Neural progenitor cell (in vitro differentiated cells): ENCODE data around the gene AUNIP. TPM values are rescaled to one million over a fixed set of nuclear protein-coding genes. Genes with fewer than 3 reads are reported as not detected.

ENCODE experiments used
- DNase-seq: peaks from one replicate; pipeline ENCODE4 v3.0.0-alpha.2; 2016; ENCODE audit warnings: low spot score
- H2AFZ ChIP-seq: fragments of 200-600 bp; sonication (generic); replicated peaks from 2 replicates; pipeline ENCODE4 v1.6.1; 2016; ENCODE audit warnings: antibody characterized with exemption
- H3F3A ChIP-seq: fragments of 200-600 bp; sonication (generic); 2 replicates; pipeline ENCODE4 v1.6.1; 2016; ENCODE audit warnings: antibody characterized with exemption, low read depth
- H3K27ac ChIP-seq: fragments of 200-600 bp; sonication (generic); 2 replicates; pipeline ENCODE4 v1.5.1; 2016; ENCODE audit warnings: mild to moderate bottlenecking
- H3K27me3 ChIP-seq: fragments of 200-600 bp; sonication (generic); 2 replicates; pipeline ENCODE4 v1.6.1; 2016; ENCODE audit warnings: mild to moderate bottlenecking, moderate library complexity
- H3K36me3 ChIP-seq: fragments of 200-600 bp; sonication (generic); 2 replicates; pipeline ENCODE4 v1.5.1; 2016
- H3K4me1 ChIP-seq: fragments of 200-600 bp; sonication (generic); 2 replicates; pipeline ENCODE4 v1.6.1; 2016; ENCODE audit warnings: mixed run types
- H3K4me2 ChIP-seq: fragments of 200-600 bp; sonication (generic); 2 replicates; pipeline ENCODE4 v1.6.1; 2016
- H3K4me3 ChIP-seq: fragments of 200-600 bp; sonication (generic); 2 replicates; pipeline ENCODE4 v1.5.1; 2016
- H3K79me2 ChIP-seq: fragments of 200-600 bp; sonication (generic); 2 replicates; pipeline ENCODE4 v1.6.1; 2016; ENCODE audit warnings: low read depth
- H3K9ac ChIP-seq: fragments of 200-600 bp; sonication (generic); 2 replicates; pipeline ENCODE4 v1.6.1; 2016
- H3K9me3 ChIP-seq: fragments of 200-600 bp; sonication (generic); 2 replicates; pipeline ENCODE4 v1.5.1; 2016; ENCODE audit warnings: low read depth
- H4K20me1 ChIP-seq: fragments of 200-600 bp; sonication (generic); 2 replicates; pipeline ENCODE4 v1.6.1; 2016; ENCODE audit warnings: low read depth
- H3K27ac Mint-ChIP-seq: 3 replicates; pipeline ENCODE4 v1.8.0; 2021; ENCODE audit warnings: mixed read lengths
- H3K27me3 Mint-ChIP-seq: 2 replicates; pipeline ENCODE4 v1.8.0; 2022; ENCODE audit warnings: low read depth, mild to moderate bottlenecking, inconsistent platforms, moderate library complexity, mixed read lengths; ENCODE audit not compliant: insufficient read depth
- H3K36me3 Mint-ChIP-seq: 3 replicates; pipeline ENCODE4 v1.8.0; 2021; ENCODE audit warnings: mixed read lengths
- H3K4me1 Mint-ChIP-seq: 3 replicates; pipeline ENCODE4 v1.8.0; 2021; ENCODE audit warnings: mixed read lengths
- H3K4me3 Mint-ChIP-seq: 3 replicates; pipeline ENCODE4 v1.8.0; 2021; ENCODE audit warnings: mild to moderate bottlenecking, moderate library complexity, mixed read lengths
- H3K9me3 Mint-ChIP-seq: 3 replicates; pipeline ENCODE4 v1.8.0; 2020; ENCODE audit warnings: mixed read lengths
- CTCF ChIP-seq: fragments of 200-600 bp; sonication (generic); IDR thresholded peaks from 2 replicates; pipeline ENCODE4 v1.5.1; 2017; ENCODE audit warnings: antibody characterized with exemption, mild to moderate bottlenecking
- EZH2 ChIP-seq: fragments of 200-600 bp; sonication (generic); IDR thresholded peaks from 2 replicates; pipeline ENCODE4 v1.6.1; 2017; ENCODE audit warnings: antibody characterized with exemption, mild to moderate bottlenecking, moderate library complexity
- EZH2phosphoT487 ChIP-seq: fragments of 200-600 bp; sonication (generic); IDR thresholded peaks from 2 replicates; pipeline ENCODE4 v1.6.1; 2017; ENCODE audit warnings: antibody characterized with exemption
- total RNA-seq: library from RNA; depleted of rRNA; stranded (reverse); fragments of >200 nt; gene quantifications from 2 replicates; pipeline ENCODE4 v1.2.3, GENCODE V29; 2015; ENCODE audit warnings: low replicate concordance

The AUNIP gene
- total RNA-seq, 1 donor from 2014 or later = 15.2 TPM

- H3F3A ChIP-seq = peaks cover 81% of the 10 kb centered on the region
- peaks cover 13% of the 10 kb centered on the region for H3K36me3 ChIP-seq
- Mint-ChIP-seq H3K9me3 (no peaks in the 10 kb centered on the region), H3K4me3 (no peak overlapping the region), H3K27ac (peak overlapping the region; percentile 87), H3K27me3 (peaks cover 4% of the 10 kb centered on the region), H3K36me3 (peaks cover 43% of the 10 kb centered on the region), H3K4me1 (peaks cover 47% of the 10 kb centered on the region)
- DNase-seq = no peak
- TF ChIP-seq CTCF = no peak
- TF ChIP-seq EZH2phosphoT487 = no peak
- TF ChIP-seq EZH2 = no peak
- no peak overlapping the region for H2AFZ ChIP-seq
- H3K4me1 ChIP-seq = peaks cover 45% of the 10 kb centered on the region
- no peaks in the 10 kb centered on the region for H3K27me3 ChIP-seq
- H3K79me2 ChIP-seq = peaks cover 48% of the 10 kb centered on the region
- peaks cover 60% of the 10 kb centered on the region for H4K20me1 ChIP-seq
- H3K4me2 ChIP-seq = no peak overlapping the region
- H3K9ac ChIP-seq = no peak overlapping the region
- no peaks in the 10 kb centered on the region for H3K9me3 ChIP-seq
- H3K27ac ChIP-seq = peak overlapping the region; percentile 32
- no peak overlapping the region for H3K4me3 ChIP-seq
Measured at GRCh38 chr1:25897754-25898153, 38.5 kb upstream of the AUNIP start.

- Mint-ChIP-seq H3K9me3 (no peaks in the 10 kb centered on the region), H3K36me3 (peaks cover 36% of the 10 kb centered on the region), H3K4me3 (no peak overlapping the region), H3K27ac (no peak overlapping the region), H3K4me1 (peaks cover 50% of the 10 kb centered on the region), H3K27me3 (peaks cover 4% of the 10 kb centered on the region)
- H3K36me3 ChIP-seq = peaks cover 2% of the 10 kb centered on the region
- no peak for DNase-seq
- H3F3A ChIP-seq = peaks cover 82% of the 10 kb centered on the region
- peak overlapping the region; percentile 25 for H3K27ac ChIP-seq
- no peak overlapping the region for H3K4me2 ChIP-seq
- H3K79me2 ChIP-seq = peaks cover 33% of the 10 kb centered on the region
- no peak overlapping the region for H3K4me3 ChIP-seq
- no peak for TF ChIP-seq CTCF
- TF ChIP-seq EZH2 = no peak
- no peak for TF ChIP-seq EZH2phosphoT487
- H2AFZ ChIP-seq = no peak overlapping the region
- H3K9me3 ChIP-seq = no peaks in the 10 kb centered on the region
- H3K4me1 ChIP-seq = peaks cover 53% of the 10 kb centered on the region
- no peak overlapping the region for H3K9ac ChIP-seq
- H3K27me3 ChIP-seq = no peaks in the 10 kb centered on the region
- H4K20me1 ChIP-seq = peaks cover 45% of the 10 kb centered on the region
Measured at GRCh38 chr1:25896266-25896665, 37.0 kb upstream of the AUNIP start.

GRCh38 chr1:25895365-25895990 is 36.2 kb upstream of the AUNIP start:
- DNase-seq = peak; percentile 94
- no peak overlapping the region for H3K4me3 ChIP-seq
- H3K4me1 ChIP-seq = peaks cover 45% of the 10 kb centered on the region
- Mint-ChIP-seq H3K27ac (peak overlapping the region; percentile 68), H3K4me1 (peaks cover 45% of the 10 kb centered on the region), H3K4me3 (peak overlapping the region; percentile 75), H3K9me3 (no peaks in the 10 kb centered on the region), H3K27me3 (peaks cover 4% of the 10 kb centered on the region), H3K36me3 (peaks cover 28% of the 10 kb centered on the region)
- no peaks in the 10 kb centered on the region for H3K9me3 ChIP-seq
- H3F3A ChIP-seq = peaks cover 74% of the 10 kb centered on the region
- peaks cover 37% of the 10 kb centered on the region for H4K20me1 ChIP-seq
- H3K4me2 ChIP-seq = no peak overlapping the region
- H3K9ac ChIP-seq = no peak overlapping the region
- H3K79me2 ChIP-seq = peaks cover 25% of the 10 kb centered on the region
- TF ChIP-seq EZH2 = no peak
- no peak for TF ChIP-seq EZH2phosphoT487
- TF ChIP-seq CTCF = peak; percentile 99
- peak overlapping the region; percentile 25 for H3K27ac ChIP-seq
- H3K27me3 ChIP-seq = no peaks in the 10 kb centered on the region
- no peak overlapping the region for H2AFZ ChIP-seq
- H3K36me3 ChIP-seq = no peaks in the 10 kb centered on the region
